HepG2 (cell line): ENCODE data around the gene SEMA6B. TPM values are rescaled to one million over a fixed set of nuclear protein-coding genes. Genes with fewer than 3 reads are reported as not detected.

Source experiments
- GABPB1 ChIP-seq: IDR thresholded peaks from 2 replicates; pipeline ENCODE4 v1.6.1; 2016; ENCODE audit warnings: mild to moderate bottlenecking, missing genetic modification reagents, moderate library complexity, missing compliant biosample characterization
- HNF4A ChIP-seq: sonication (generic); formaldehyde crosslinking; IDR thresholded peaks from 2 replicates; pipeline ENCODE4 v1.4.0; 2020; ENCODE audit warnings: missing genetic modification reagents
- HOXA5 ChIP-seq: sonication (generic); formaldehyde crosslinking; IDR thresholded peaks from 2 replicates; pipeline ENCODE4 v1.4.0; 2020; ENCODE audit warnings: missing genetic modification reagents
- IRF2 ChIP-seq: IDR thresholded peaks from 2 replicates; pipeline ENCODE4 v1.6.1; 2018; ENCODE audit warnings: missing genetic modification reagents, missing compliant biosample characterization
- KLF15 ChIP-seq: sonication (generic); formaldehyde crosslinking; IDR thresholded peaks from 2 replicates; pipeline ENCODE4 v1.8.1; 2023; ENCODE audit warnings: borderline replicate concordance, mild to moderate bottlenecking, inconsistent platforms, missing genetic modification reagents, mixed read lengths
- KMT2A ChIP-seq: sonication (generic); formaldehyde crosslinking; IDR thresholded peaks from 2 replicates; pipeline ENCODE4 v1.4.0; 2020; ENCODE audit warnings: missing genetic modification reagents
- KMT2B ChIP-seq: IDR thresholded peaks from 2 replicates; pipeline ENCODE4 v1.6.1; 2016; ENCODE audit warnings: missing genetic modification reagents, missing compliant biosample characterization
- NONO ChIP-seq, 2 experiments: fragments of 450-650 bp in 1 of 2; sonication (generic) in 1 of 2; formaldehyde crosslinking in 1 of 2; IDR thresholded peaks in 1 of 2; conservative IDR thresholded peaks in 1 of 2; 2 replicates each; pipeline versions ENCODE4 v1.6.1 to v1.8.0; 2017 to 2022; ENCODE audit warnings: mild to moderate bottlenecking in 1 of 2, missing genetic modification reagents in 1 of 2, moderate library complexity in 1 of 2
- NR2C2 ChIP-seq: sonication (generic); formaldehyde crosslinking; IDR thresholded peaks from 2 replicates; pipeline ENCODE4 v1.4.0; 2020; ENCODE audit warnings: missing genetic modification reagents, mild to moderate bottlenecking, moderate library complexity, borderline replicate concordance
- PAX8 ChIP-seq: sonication (generic); formaldehyde crosslinking; IDR thresholded peaks from 2 replicates; pipeline ENCODE4 v1.8.0; 2022; ENCODE audit warnings: mild to moderate bottlenecking, missing genetic modification reagents, borderline replicate concordance
- PHB2 ChIP-seq: fragments of 450-650 bp; IDR thresholded peaks from 2 replicates; pipeline ENCODE4 v1.6.1; 2018; ENCODE audit not compliant: partially characterized antibody
- RFX1 ChIP-seq: fragments of 450-650 bp; IDR thresholded peaks from 2 replicates; pipeline ENCODE4 v1.6.1; 2017
- SAFB2 ChIP-seq: sonication (generic); formaldehyde crosslinking; IDR thresholded peaks from 2 replicates; pipeline ENCODE4 v1.5.1; 2020; ENCODE audit warnings: missing genetic modification reagents, low read depth, mild to moderate bottlenecking, borderline replicate concordance
- SP2 ChIP-seq: sonication (generic); formaldehyde crosslinking; IDR thresholded peaks from 2 replicates; pipeline ENCODE4 v1.5.1; 2020; ENCODE audit warnings: mild to moderate bottlenecking, missing genetic modification reagents
- WIZ ChIP-seq: sonication (generic); formaldehyde crosslinking; IDR thresholded peaks from 2 replicates; pipeline ENCODE4 v1.5.1; 2020; ENCODE audit warnings: mild to moderate bottlenecking, missing genetic modification reagents
- XRCC5 ChIP-seq: fragments of 200-400 bp; formaldehyde crosslinking; optimal IDR thresholded peaks from 2 replicates; pipeline ENCODE3; 2017; ENCODE audit warnings: mild to moderate bottlenecking, low read length
- ZFP62 ChIP-seq: sonication (generic); formaldehyde crosslinking; IDR thresholded peaks from 2 replicates; pipeline ENCODE4 v1.4.0; 2020; ENCODE audit warnings: missing genetic modification reagents
- ZNF841 ChIP-seq: sonication (generic); formaldehyde crosslinking; IDR thresholded peaks from 2 replicates; pipeline ENCODE4 v1.8.1; 2023; ENCODE audit warnings: missing genetic modification reagents, borderline replicate concordance
- polyA plus RNA-seq, 8 experiments: library from polyadenylated mRNA; depleted of rRNA in 3 of 8; stranded (reverse) in 7 of 8; unstranded in 1 of 8; fragments of >200 nt; fragmentation: Illumina TruSeq in 4 of 8; extraction: Trizol in 4 of 8; gene quantifications; 2 replicates each; pipeline versions ENCODE4 v1.2.1 to v1.2.3, GENCODE V29; 2011 to 2016; ENCODE audit warnings: low read depth in 4 of 8, missing spikeins in 1 of 8, mixed read lengths in 1 of 8; ENCODE audit not compliant: insufficient read depth in 1 of 8
- total RNA-seq, 5 experiments: library from RNA; depleted of rRNA; stranded (reverse); fragments of >200 nt; fragmentation: Illumina TruSeq; extraction: Trizol; gene quantifications; 2 replicates each; pipeline ENCODE4 v1.2.3, GENCODE V29; 2016; ENCODE audit warnings: low read depth in 1 of 5
- TF ChIP-seq, protein P1 (sequence below): sonication (generic); formaldehyde crosslinking; IDR thresholded peaks from 2 replicates; pipeline ENCODE4 v1.5.0; 2020; ENCODE audit warnings: missing genetic modification reagents
- TF ChIP-seq, protein P2 (sequence below): sonication (generic); formaldehyde crosslinking; IDR thresholded peaks from 2 replicates; pipeline ENCODE4 v1.8.1; 2022; ENCODE audit warnings: low read depth, mild to moderate bottlenecking, missing genetic modification reagents
- TF ChIP-seq, protein P3 (sequence below): sonication (generic); formaldehyde crosslinking; IDR thresholded peaks from 2 replicates; pipeline ENCODE4 v1.5.1; 2020; ENCODE audit warnings: missing genetic modification reagents, mild to moderate bottlenecking, borderline replicate concordance
- TF ChIP-seq, protein P4 (sequence below): IDR thresholded peaks from 2 replicates; pipeline ENCODE4 v1.6.1; 2016; ENCODE audit warnings: mild to moderate bottlenecking
- TF ChIP-seq, protein P5 (sequence below): sonication (generic); formaldehyde crosslinking; IDR thresholded peaks from 2 replicates; pipeline ENCODE4 v1.8.1; 2023; ENCODE audit warnings: mild to moderate bottlenecking, inconsistent platforms, moderate library complexity, missing genetic modification reagents, borderline replicate concordance
- TF ChIP-seq, protein P6 (sequence below): sonication (generic); formaldehyde crosslinking; IDR thresholded peaks from 2 replicates; pipeline ENCODE4 v1.4.0; 2020; ENCODE audit warnings: missing genetic modification reagents

The SEMA6B gene
- total and polyA plus RNA-seq, 2 of the 13 experiments (the other 11 are each of a cell fraction or from before 2014, with no cell fraction given): 45.5 to 67.1 TPM

DNA sequence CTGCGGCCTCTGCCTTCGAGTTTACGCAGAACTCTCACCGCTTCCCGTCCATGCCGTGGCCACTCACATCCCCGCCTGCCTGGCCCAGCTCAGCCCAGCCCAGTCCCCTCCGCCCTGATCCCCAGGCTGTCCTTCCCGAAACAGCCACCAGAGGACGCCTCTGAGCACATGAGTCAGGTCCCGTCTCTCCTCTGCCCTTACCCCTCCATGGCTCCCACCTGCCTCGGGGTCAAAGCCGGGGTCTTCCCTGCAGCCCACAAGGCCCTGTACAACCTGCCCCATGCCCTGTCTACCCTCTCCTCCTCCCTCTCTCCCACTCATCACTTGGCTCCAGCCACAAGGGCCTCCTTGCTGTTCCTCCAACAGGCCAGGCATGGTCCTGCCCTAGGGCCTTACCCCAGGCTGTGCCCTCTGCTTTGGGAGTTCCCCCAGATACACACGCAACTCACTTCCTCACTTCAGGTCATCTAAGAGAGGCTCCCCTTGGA lies 8.1 kb upstream of the SEMA6B start (continued):
- TF ChIP-seq, protein P1, sequence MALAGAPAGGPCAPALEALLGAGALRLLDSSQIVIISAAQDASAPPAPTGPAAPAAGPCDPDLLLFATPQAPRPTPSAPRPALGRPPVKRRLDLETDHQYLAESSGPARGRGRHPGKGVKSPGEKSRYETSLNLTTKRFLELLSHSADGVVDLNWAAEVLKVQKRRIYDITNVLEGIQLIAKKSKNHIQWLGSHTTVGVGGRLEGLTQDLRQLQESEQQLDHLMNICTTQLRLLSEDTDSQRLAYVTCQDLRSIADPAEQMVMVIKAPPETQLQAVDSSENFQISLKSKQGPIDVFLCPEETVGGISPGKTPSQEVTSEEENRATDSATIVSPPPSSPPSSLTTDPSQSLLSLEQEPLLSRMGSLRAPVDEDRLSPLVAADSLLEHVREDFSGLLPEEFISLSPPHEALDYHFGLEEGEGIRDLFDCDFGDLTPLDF: no peak
- TF ChIP-seq ZFP62 (CRISPR knock-in tag) (no peak), RFX1 (no peak), KMT2A (no peak), IRF2 (CRISPR knock-in tag) (no peak), ZNF841 (CRISPR knock-in tag) (no peak), HOXA5 (CRISPR knock-in tag) (no peak), XRCC5 (peak; percentile 38), HNF4A (no peak), WIZ (CRISPR knock-in tag) (no peak), NR2C2 (CRISPR knock-in tag) (no peak), NONO (IDR thresholded peaks at IDR 0.05) (no peak), NONO (CRISPR knock-in tag; conservative IDR thresholded peaks at IDR 0.05) (0 out of 2 replicates have a peak, but pooled peaks have one; percentile 32), KLF15 (no peak), PHB2 (no peak), SP2 (CRISPR knock-in tag) (no peak), PAX8 (CRISPR knock-in tag) (no peak), GABPB1 (CRISPR knock-in tag) (no peak), KMT2B (CRISPR knock-in tag) (no peak), SAFB2 (CRISPR knock-in tag) (no peak)
- TF ChIP-seq, protein P2, sequence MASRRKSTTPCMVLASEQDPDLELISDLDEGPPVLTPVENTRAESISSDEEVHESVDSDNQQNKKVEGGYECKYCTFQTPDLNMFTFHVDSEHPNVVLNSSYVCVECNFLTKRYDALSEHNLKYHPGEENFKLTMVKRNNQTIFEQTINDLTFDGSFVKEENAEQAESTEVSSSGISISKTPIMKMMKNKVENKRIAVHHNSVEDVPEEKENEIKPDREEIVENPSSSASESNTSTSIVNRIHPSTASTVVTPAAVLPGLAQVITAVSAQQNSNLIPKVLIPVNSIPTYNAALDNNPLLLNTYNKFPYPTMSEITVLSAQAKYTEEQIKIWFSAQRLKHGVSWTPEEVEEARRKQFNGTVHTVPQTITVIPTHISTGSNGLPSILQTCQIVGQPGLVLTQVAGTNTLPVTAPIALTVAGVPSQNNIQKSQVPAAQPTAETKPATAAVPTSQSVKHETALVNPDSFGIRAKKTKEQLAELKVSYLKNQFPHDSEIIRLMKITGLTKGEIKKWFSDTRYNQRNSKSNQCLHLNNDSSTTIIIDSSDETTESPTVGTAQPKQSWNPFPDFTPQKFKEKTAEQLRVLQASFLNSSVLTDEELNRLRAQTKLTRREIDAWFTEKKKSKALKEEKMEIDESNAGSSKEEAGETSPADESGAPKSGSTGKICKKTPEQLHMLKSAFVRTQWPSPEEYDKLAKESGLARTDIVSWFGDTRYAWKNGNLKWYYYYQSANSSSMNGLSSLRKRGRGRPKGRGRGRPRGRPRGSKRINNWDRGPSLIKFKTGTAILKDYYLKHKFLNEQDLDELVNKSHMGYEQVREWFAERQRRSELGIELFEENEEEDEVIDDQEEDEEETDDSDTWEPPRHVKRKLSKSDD (CRISPR knock-in tag): no peak
- TF ChIP-seq, protein P3, sequence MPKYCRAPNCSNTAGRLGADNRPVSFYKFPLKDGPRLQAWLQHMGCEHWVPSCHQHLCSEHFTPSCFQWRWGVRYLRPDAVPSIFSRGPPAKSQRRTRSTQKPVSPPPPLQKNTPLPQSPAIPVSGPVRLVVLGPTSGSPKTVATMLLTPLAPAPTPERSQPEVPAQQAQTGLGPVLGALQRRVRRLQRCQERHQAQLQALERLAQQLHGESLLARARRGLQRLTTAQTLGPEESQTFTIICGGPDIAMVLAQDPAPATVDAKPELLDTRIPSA (CRISPR knock-in tag): no peak
- TF ChIP-seq, protein P4, sequence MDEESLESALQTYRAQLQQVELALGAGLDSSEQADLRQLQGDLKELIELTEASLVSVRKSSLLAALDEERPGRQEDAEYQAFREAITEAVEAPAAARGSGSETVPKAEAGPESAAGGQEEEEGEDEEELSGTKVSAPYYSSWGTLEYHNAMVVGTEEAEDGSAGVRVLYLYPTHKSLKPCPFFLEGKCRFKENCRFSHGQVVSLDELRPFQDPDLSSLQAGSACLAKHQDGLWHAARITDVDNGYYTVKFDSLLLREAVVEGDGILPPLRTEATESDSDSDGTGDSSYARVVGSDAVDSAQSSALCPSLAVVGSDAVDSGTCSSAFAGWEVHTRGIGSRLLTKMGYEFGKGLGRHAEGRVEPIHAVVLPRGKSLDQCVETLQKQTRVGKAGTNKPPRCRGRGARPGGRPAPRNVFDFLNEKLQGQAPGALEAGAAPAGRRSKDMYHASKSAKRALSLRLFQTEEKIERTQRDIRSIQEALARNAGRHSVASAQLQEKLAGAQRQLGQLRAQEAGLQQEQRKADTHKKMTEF (CRISPR knock-in tag): no peak
- TF ChIP-seq, protein P5, sequence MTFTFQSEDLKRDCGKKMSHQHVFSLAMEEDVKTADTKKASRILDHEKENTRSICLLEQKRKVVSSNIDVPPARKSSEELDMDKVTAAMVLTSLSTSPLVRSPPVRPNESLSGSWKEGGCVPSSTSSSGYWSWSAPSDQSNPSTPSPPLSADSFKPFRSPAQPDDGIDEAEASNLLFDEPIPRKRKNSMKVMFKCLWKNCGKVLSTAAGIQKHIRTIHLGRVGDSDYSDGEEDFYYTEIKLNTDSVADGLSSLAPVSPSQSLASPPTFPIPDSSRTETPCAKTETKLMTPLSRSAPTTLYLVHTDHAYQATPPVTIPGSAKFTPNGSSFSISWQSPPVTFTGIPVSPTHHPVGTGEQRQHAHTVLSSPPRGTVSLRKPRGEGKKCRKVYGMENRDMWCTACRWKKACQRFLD: no peak
- TF ChIP-seq, protein P6, sequence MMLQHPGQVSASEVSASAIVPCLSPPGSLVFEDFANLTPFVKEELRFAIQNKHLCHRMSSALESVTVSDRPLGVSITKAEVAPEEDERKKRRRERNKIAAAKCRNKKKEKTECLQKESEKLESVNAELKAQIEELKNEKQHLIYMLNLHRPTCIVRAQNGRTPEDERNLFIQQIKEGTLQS: no peak
